GM18870 (cell line): ENCODE data around the gene HCST.
"Not testable (repeated sequence)": the region's sequence is repeated elsewhere in the genome, so short reads cannot be mapped to it uniquely, and the experiment has no call there.

ENCODE experiments used
- ATAC-seq: cut with Tn5 transposase; IDR thresholded peaks from one replicate; pipeline ENCODE4 v1.9.1; 2021; ENCODE audit warnings: moderate library complexity; ENCODE audit not compliant: unreplicated experiment

The HCST gene

GRCh38 chr19:35903550-35904179, 1.3 kb downstream of the HCST start:
- ATAC-seq: no peak

GRCh38 chr19:35904311-35905068, 2.2 kb downstream of the HCST start:
- no peak for ATAC-seq

- ATAC-seq: no peak
These were observed 2.9 kb downstream of the HCST start for GRCh38 chr19:35905178-35905727.

- ATAC-seq: no peak
These were observed 5.0 kb downstream of the HCST start for GRCh38 chr19:35907377-35907745.

- ATAC-seq: no peak
These were observed 5.7 kb downstream of the HCST start, which contains the start of gene TYROBP for GRCh38 chr19:35908010-35908441. Gene TYROBP, minus strand, starts transcription at chr19:35908295. Its CDS starts 67 bp downstream, at chr19:35908228.

GRCh38 chr19:35908973-35909683, 6.8 kb downstream of the HCST start:
- ATAC-seq: no peak

GRCh38 chr19:35909684-35910035, 7.3 kb downstream of the HCST start:
- ATAC-seq: no peak

- not testable (repeated sequence) for ATAC-seq
These were observed 8.0 kb downstream of the HCST start for GRCh38 chr19:35910355-35910754.

- no peak for ATAC-seq
These were observed 8.8 kb downstream of the HCST start for GRCh38 chr19:35911173-35911572.

GRCh38 chr19:35911790-35912189, 9.5 kb downstream of the HCST start:
- no peak for ATAC-seq

- ATAC-seq: no peak
These were observed 11.3 kb downstream of the HCST start for GRCh38 chr19:35913589-35913988.

GRCh38 chr19:35915443-35915842, 13.1 kb downstream of the HCST start:
- no peak for ATAC-seq

GRCh38 chr19:35919306-35919705, 17.0 kb downstream of the HCST start:
- ATAC-seq: no peak

GRCh38 chr19:35921012-35921411, 18.7 kb downstream of the HCST start:
- no peak for ATAC-seq

GRCh38 chr19:35925501-35925900, 23.2 kb downstream of the HCST start:
- no peak for ATAC-seq

GRCh38 chr19:35928507-35928906, 26.2 kb downstream of the HCST start:
- no peak for ATAC-seq

- no peak for ATAC-seq
These were observed 27.5 kb downstream of the HCST start for GRCh38 chr19:35929876-35930275.

GRCh38 chr19:35931161-35931873, 29.0 kb downstream of the HCST start:
- peak; percentile 91 for ATAC-seq

- no peak for ATAC-seq
These were observed 29.5 kb downstream of the HCST start for GRCh38 chr19:35931874-35932202.

GRCh38 chr19:35932291-35932936, 30.1 kb downstream of the HCST start:
- no peak for ATAC-seq
